Right kidney (tissue), 1 donor: ENCODE results near the gene MTM1.

Experiments
- DNase-seq: peaks from one replicate; pipeline ENCODE4 v3.0.0-alpha.2; 2016

Gene MTM1

GRCh38 chrX:150715184-150715583, 146.8 kb downstream of the MTM1 start:
- no peak for DNase-seq

GRCh38 chrX:150719621-150720020, 151.2 kb downstream of the MTM1 start:
- no peak for DNase-seq
